HG02759 (cell line): Measurements from ENCODE around the gene LAIR2.

Experiments used
- ATAC-seq: cut with Tn5 transposase; IDR thresholded peaks from one replicate; pipeline ENCODE4 v1.9.1; 2021; ENCODE audit warnings: mild to moderate bottlenecking, moderate library complexity; ENCODE audit not compliant: unreplicated experiment

LAIR2 gene

DNA sequence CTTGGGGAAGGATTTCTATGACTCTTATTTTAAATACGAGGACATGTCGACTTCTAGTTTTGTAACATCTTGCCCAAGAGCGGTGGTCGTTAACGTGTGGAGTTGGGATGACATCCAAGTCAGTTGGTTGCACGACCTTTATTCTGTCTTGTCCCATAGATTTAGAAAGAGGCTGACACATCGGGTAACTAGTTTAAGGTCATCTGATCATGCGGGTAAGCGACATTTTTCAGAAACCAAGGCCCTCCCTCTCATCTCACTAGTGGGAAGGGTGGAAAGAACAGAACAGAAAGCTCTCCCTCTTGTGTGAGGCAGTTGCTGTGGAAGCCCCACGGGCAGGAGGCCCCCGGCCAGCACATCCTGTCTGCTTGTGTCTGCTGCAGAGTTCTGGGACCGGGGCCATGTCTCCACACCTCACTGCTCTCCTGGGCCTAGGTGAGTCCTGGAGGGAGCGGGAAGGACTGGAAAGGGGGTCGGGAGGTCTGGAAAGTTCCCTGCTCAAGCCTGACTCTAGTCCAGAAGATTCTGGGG is at the start of gene LAIR2:
TSS of gene LAIR2 (plus strand) at position 314 of the 531 bp plus-strand sequence. CDS start at position 402, 88 bp downstream.
- ATAC-seq: no peak

DNA sequence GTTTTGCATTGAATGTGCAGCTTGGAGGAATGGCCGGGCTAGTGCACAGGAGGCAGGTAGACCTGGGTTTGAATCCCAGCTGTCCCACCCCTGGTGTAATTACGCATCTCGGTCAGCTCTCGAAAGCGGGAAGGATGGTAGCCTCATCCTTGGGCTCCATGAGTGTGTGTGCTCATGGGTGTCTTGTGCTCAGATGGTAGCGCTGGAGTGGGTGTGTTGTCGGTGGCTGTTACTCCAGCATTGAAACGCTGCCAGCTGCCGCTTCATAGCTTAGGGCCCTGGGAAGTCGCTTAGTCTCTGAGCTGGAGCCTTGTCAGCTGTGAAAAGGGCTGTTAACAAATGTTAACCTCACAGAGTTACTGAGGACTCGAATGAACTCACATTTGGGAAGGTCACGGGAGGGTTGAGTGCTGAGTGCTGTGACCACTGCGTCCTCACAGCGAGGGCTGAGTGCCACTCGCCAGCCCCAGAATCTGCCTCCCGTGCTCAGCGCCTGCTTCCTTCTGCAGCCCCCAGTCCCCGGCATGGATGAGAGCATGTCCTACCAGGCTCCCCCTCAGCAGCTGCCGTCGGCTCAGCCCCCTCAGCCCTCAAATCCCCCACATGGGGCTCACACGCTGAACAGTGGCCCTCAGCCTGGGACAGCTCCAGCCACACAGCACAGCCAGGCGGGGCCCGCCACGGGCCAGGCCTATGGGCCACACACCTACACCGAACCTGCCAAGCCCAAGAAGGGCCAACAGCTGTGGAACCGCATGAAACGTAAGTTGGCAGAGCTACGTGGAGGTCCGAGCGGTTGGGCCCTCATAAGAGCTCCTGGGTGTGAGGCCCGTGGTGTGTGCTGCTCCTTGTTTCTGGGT is 48.5 kb upstream of the LAIR2 start:
- ATAC-seq: no peak

GRCh38 chr19:54454781-54455675 is 47.6 kb upstream of the LAIR2 start:
- no peak for ATAC-seq

- no peak for ATAC-seq
These were observed 46.7 kb upstream of the LAIR2 start for GRCh38 chr19:54455786-54456422.

DNA sequence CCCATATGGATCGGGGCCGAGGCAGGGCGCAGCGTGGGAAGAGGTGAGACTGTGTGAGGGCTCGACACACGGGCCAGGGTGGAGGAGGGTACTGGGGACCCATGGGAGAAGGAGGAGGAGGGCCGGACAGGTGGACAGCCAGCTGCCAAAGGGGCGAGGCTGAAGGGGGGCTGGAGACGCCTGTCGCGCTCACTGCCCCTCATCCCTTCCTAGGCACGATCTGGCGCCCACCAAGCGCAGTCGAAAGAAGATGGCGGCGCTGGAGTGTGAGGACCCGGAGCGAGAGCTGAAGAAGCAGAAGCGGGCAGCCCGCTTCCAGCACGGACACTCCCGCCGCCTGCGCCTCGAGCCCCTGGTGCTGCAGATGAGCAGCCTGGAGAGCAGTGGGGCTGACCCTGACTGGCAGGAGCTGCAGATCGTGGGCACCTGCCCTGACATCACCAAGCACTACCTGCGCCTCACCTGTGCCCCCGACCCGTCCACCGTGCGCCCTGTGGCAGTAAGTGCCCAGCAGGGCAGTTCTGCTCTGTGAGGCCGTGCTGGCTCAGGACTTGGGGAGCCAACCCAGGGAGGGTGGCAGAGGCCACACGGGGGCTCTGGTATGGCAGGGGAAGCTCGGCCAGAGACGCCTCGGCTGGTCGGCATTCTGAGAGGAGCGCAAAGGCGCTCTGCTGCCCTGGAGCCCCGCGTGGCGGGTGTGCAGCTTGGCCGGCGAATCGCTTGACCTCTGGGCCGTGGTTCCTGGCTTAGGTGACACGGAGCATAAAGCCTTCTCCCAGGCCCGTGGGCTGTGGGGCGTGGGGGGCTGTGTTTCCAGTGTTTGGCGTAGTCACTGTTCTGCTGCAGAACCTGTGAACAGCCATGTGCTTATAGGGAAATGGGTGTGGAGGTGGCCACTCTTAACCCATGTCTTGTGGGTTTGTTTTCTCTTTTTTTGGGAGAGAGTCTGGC is 45.9 kb upstream of the LAIR2 start:
- no peak for ATAC-seq

DNA sequence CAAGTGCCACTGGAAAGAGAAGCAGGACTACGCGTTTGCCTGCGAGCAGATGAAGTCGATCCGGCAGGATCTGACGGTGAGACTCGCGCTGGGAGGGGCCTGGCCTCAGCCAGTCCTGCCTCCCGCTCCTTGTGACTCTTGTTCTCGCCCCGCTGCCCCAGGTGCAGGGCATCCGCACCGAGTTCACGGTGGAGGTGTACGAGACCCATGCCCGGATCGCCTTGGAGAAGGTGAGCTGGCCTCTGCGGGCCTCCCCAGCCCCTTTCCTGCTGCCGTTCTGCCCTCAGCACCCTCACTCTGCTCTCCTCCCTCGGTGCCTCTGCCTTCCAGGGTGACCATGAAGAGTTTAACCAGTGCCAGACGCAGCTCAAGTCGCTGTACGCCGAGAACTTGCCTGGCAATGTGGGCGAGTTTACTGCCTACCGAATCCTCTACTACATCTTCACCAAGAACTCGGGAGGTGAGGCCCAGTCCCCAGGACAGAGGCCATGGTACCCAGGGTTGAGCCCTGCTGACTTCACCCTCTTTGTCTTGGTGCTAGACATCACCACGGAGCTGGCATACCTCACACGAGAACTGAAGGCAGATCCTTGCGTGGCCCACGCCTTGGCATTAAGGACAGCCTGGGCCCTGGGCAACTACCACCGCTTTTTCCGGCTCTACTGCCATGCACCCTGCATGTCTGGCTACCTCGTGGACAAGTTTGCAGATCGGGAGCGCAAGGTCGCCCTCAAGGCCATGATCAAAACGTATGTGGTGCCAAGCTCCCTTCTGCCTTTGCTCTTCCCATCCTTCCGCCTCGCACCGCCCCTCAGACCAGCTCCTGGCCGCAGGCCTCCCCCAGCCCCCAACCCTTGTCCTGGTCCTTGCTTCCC is 44.6 kb upstream of the LAIR2 start:
- ATAC-seq: no peak

GRCh38 chr19:54458648-54459281 is 43.9 kb upstream of the LAIR2 start:
- no peak for ATAC-seq

GRCh38 chr19:54459282-54460229 is 43.1 kb upstream of the LAIR2 start:
- ATAC-seq: no peak

DNA sequence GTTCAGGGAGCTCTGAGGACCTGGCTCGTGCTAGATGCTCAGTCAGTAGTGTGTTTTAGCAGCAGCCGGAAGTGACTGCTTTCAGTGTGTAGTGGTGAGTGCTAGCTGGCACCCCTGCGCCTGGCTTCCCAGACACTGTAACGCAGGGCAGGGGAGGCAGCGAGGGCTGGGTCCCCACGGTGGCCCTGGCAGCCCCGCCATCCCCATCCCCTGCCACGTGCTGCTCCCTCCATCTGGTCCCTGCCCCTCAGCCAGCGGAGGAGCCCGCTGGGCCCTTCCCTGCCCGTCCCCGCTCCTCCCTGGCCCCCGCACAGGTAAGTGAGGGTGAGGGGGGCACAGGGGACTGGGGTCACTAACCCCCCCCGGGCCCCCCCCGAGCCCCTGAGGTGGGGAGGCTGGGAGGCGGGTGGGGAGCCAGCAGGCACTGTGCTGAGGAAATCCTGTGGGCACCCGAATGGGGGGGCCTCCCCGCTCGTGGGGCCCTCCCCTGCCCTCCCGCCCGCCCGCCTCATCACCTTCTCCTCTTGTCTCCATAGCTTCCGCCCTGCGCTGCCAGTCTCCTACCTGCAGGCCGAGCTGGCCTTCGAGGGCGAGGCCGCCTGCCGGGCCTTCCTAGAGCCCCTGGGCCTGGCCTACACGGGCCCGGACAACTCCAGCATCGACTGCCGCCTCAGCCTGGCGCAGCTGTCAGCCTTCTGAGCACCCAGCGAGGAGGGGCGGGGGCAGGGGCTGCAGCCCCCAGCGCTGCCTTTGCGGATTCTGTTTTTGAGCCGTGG is 42.2 kb upstream of the LAIR2 start:
- no peak for ATAC-seq

- no peak for ATAC-seq
These were observed 41.4 kb upstream of the LAIR2 start for GRCh38 chr19:54461210-54461609.

- no peak for ATAC-seq
These were observed 41.0 kb upstream of the LAIR2 start for GRCh38 chr19:54461613-54462012.

- ATAC-seq: no peak
These were observed 40.5 kb upstream of the LAIR2 start for GRCh38 chr19:54462047-54462654.

GRCh38 chr19:54462655-54463530 is 39.7 kb upstream of the LAIR2 start:
- ATAC-seq: peak; percentile 12

GRCh38 chr19:54463531-54464043 is 39.0 kb upstream of the LAIR2 start, which contains the start of gene LENG9:
TSS of gene LENG9 (minus strand) at chr19:54463778. CDS start at chr19:54463526, 252 bp downstream.
- ATAC-seq: peak; percentile 52
